T-cell (primary cell): Measurements from ENCODE around the gene TSGA10IP. TPM values are rescaled to one million over a fixed set of nuclear protein-coding genes. Genes with fewer than 3 reads are reported as not detected.
A peak's percentile ranks its signal among the peaks of the same experiment; 100 is the strongest.

Experiments used
- ATAC-seq, 4 experiments: fragments of 200-7000 bp in 3 of 4; fragments of 150-1000 bp in 1 of 4; cut with Tn5 transposase; replicated peaks in 1 of 4; 1 replicate in 3 of 4; 2 replicates in 1 of 4; pipeline ENCODE4 v1.10.0; 2021; ENCODE audit warnings: moderate library complexity in 3 of 4, mild to moderate bottlenecking in 2 of 4, moderate number of reproducible peaks in 1 of 4
- CTCF ChIA-PET, 2 donors: fragments of 300-600 bp; sonication (Branson Sonifier 250); formaldehyde crosslinking; loops; one replicate each; lab custom pipeline; 2022; ENCODE audit warnings: antibody characterized with exemption in 2 of 2; lab: Charles Lee
- POLR2A ChIA-PET, 2 donors: fragments of 300-600 bp; sonication (Branson Sonifier 250); formaldehyde crosslinking; loops; one replicate each; lab custom pipeline; 2022; ENCODE audit warnings: antibody characterized with exemption in 2 of 2; lab: Charles Lee
- DNase-seq, 35 experiments: peaks; one replicate each; pipeline versions ENCODE4 v3.0.0 to v3.0.0-alpha.2; 2013 to 2023
- H3K27ac ChIP-seq: one replicate; pipeline ENCODE4 v1.5.1; 2013; ENCODE audit warnings: low read length
- H3K27me3 ChIP-seq, 2 experiments: replicated peaks in 1 of 2; 1 replicate in 1 of 2; 2 replicates in 1 of 2; pipeline versions ENCODE4 v1.6.1 to v1.7.0; 2013; ENCODE audit warnings: low read length in 1 of 2, mixed read lengths in 1 of 2; ENCODE audit not compliant: control insufficient read depth in 2 of 2, insufficient read depth in 2 of 2; ENCODE audit errors: extremely low read depth in 1 of 2
- H3K36me3 ChIP-seq, 2 donors: 1 replicate in 1 of 2; 2 replicates in 1 of 2; pipeline versions ENCODE4 v1.6.1 to v1.7.0; 2013; ENCODE audit warnings: low read length in 1 of 2; ENCODE audit not compliant: control insufficient read depth in 2 of 2, insufficient read depth in 1 of 2; ENCODE audit errors: extremely low read depth in 1 of 2
- H3K4me1 ChIP-seq, 2 experiments: 1 replicate in 1 of 2; 2 replicates in 1 of 2; pipeline versions ENCODE4 v1.6.1 to v1.7.0; 2013; ENCODE audit warnings: low read length in 2 of 2, mixed read lengths in 1 of 2; ENCODE audit not compliant: insufficient read depth in 2 of 2, control insufficient read depth in 1 of 2; ENCODE audit errors: extremely low read depth in 1 of 2
- H3K4me3 ChIP-seq, 2 donors: 1 replicate in 1 of 2; 2 replicates in 1 of 2; pipeline versions ENCODE4 v1.5.1 to v1.7.0; 2013; ENCODE audit warnings: mild to moderate bottlenecking in 2 of 2, low read length in 1 of 2, moderate library complexity in 1 of 2; ENCODE audit not compliant: control insufficient read depth in 1 of 2; ENCODE audit errors: extremely low read depth in 1 of 2
- H3K9me3 ChIP-seq: 2 replicates; pipeline ENCODE4 v1.7.0; 2013
- H3K27ac Mint-ChIP-seq, 2 donors: one replicate each; pipeline ENCODE4 v1.8.0; 2020 to 2021; ENCODE audit warnings: mild to moderate bottlenecking in 2 of 2, mixed read lengths in 2 of 2
- H3K27me3 Mint-ChIP-seq, 2 donors: one replicate each; pipeline ENCODE4 v1.8.0; 2021 to 2022; ENCODE audit warnings: mixed read lengths in 2 of 2
- H3K36me3 Mint-ChIP-seq: one replicate; pipeline ENCODE4 v1.8.0; 2021; ENCODE audit warnings: mixed read lengths
- H3K4me1 Mint-ChIP-seq, 3 donors: one replicate each; pipeline ENCODE4 v1.8.0; 2020 to 2022; ENCODE audit warnings: mixed read lengths in 3 of 3, mild to moderate bottlenecking in 1 of 3
- H3K4me3 Mint-ChIP-seq, 3 donors: one replicate each; pipeline ENCODE4 v1.8.0; 2020 to 2022; ENCODE audit warnings: mild to moderate bottlenecking in 3 of 3, mixed read lengths in 3 of 3, moderate library complexity in 3 of 3
- H3K9me3 Mint-ChIP-seq, 3 donors: one replicate each; pipeline ENCODE4 v1.8.0; 2020 to 2022; ENCODE audit warnings: mixed read lengths in 3 of 3
- WGBS: methylation state at CpG from one replicate; pipeline ENCODE4 v1.1.5; 2013; ENCODE audit warnings: missing lambda C conversion rate; ENCODE audit not compliant: insufficient coverage; 5-methylcytosine and 5-hydroxymethylcytosine counted together
- total RNA-seq, 35 experiments: library from RNA in 6 of 35; stranded (reverse) in 6 of 35; fragments of 120-200 nt in 1 of 35; gene quantifications; one replicate each; pipeline versions ENCODE4 v1.2.1 to v1.2.4 and lab custom pipeline; 2013 to 2026

The TSGA10IP gene
- total RNA-seq, 5 donors from 2014 or later (not counting 1 experiment from before 2014, with no cell fraction given): not detected

DNA sequence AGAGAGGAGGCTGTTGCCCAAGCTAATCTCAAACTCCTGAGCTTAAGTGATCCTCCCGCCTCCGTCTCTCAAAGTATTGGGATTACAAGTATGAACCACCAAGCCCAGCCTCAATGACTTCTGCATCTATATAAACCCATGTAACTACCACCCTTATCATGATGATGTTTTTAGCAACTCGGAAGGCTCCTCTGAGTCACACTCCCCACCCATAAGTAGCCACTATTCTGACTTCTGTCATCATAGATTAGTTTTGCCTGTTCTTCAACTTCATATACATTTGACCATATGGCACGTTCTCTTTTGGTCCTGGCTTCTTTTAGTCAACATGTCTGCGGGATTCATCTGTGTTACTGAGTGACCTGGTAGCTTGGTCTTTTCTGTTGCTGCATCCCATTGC is 38.7 kb upstream of the TSGA10IP start:
- Histone ChIP-seq H3K4me3 (no peak overlapping the region), H3K27ac (no peak overlapping the region), H3K27me3 (peaks cover 0 to 41% of the 10 kb centered on the region in 2 experiments), H3K36me3 (no peaks in the 10 kb centered on the region), H3K9me3 (no peaks in the 10 kb centered on the region), H3K4me1 (peaks cover 0 to 9% of the 10 kb centered on the region in 2 experiments)
- POLR2A ChIA-PET: interaction anchor here in 1 of 2 donors (0.5 kb wide), 1 partner anchor 311 kb away, joined by 3 read pairs; the partner anchor contains the start of gene KCNK7
- CTCF ChIA-PET: interaction anchor here (0.5 to 1.5 kb wide), 2 partner anchors 16 to 101 kb away, joined by 3 to 4 read pairs; partner anchors contain the start of gene CCDC85B (in 1 of the 2)
- Mint-ChIP-seq H3K4me1 (peaks cover 0 to 10% (median 6%) of the 10 kb centered on the region in 3 donors), H3K27ac (no peak overlapping the region), H3K27me3 (peaks cover 1 to 4% of the 10 kb centered on the region in 2 donors), H3K36me3 (no peaks in the 10 kb centered on the region), H3K9me3 (no peaks in the 10 kb centered on the region), H3K4me3 (no peak overlapping the region)
- 63% methylated on average over 1 of the region's 5 CpGs for WGBS
- DNase-seq (no peak), ATAC-seq (no peak)

DNA sequence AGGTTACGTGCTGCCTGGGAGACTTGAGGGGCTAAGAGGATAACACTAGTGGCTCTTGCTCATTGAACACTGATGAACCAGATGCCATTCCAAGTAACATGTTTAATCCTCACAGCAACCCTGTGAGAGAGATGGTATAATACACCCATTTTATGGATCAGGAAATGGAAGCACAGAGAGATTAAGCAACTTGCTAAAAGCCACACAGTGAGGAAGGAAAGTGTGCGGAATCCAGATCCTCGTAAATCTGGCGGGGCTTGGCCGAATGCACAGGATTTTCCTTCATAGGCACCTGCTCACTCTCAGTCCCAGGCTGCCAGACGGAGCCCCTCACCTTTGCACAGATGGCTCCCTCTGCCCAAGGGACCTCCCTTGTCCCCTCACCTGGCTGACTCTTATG is 37.4 kb upstream of the TSGA10IP start:
- WGBS: 89% methylated on average over 5 of the region's 6 CpGs
- POLR2A ChIA-PET: no interaction called here

GRCh38 chr11:65911682-65912568 is 33.4 kb upstream of the TSGA10IP start:
- peaks cover 5% of the 10 kb centered on the region for H3K36me3 Mint-ChIP-seq
- Histone ChIP-seq H3K27me3 (peaks cover 0 to 31% of the 10 kb centered on the region in 2 experiments), H3K36me3 (peaks cover 0 to 3% of the 10 kb centered on the region in 2 donors), H3K4me3 (no peak overlapping the region), H3K4me1 (peaks cover 3 to 28% of the 10 kb centered on the region in 2 experiments), H3K9me3 (no peaks in the 10 kb centered on the region), H3K27ac (no peak overlapping the region)
- WGBS: 61% methylated on average over 10 of the region's 14 CpGs
- DNase-seq: no peak
- H3K27ac Mint-ChIP-seq: no peak overlapping the region
- H3K4me3 Mint-ChIP-seq: no peak overlapping the region
- H3K9me3 Mint-ChIP-seq: no peaks in the 10 kb centered on the region
- CTCF ChIA-PET: no interaction called here
- no peak for ATAC-seq
- H3K4me1 Mint-ChIP-seq: peaks cover 20 to 28% (median 26%) of the 10 kb centered on the region in 3 donors
- H3K27me3 Mint-ChIP-seq: peaks cover under 1 to 4% of the 10 kb centered on the region in 2 donors
- POLR2A ChIA-PET: no interaction called here

More for the DNA sequence above, 37.4 kb upstream of the TSGA10IP start:
- CTCF ChIA-PET: no interaction called here
- Histone ChIP-seq H3K4me1 (peaks cover 0 to 8% of the 10 kb centered on the region in 2 experiments), H3K36me3 (no peaks in the 10 kb centered on the region), H3K4me3 (no peak overlapping the region), H3K27me3 (peaks cover 0 to 42% of the 10 kb centered on the region in 2 experiments), H3K27ac (no peak overlapping the region), H3K9me3 (no peaks in the 10 kb centered on the region)
- Mint-ChIP-seq H3K36me3 (no peaks in the 10 kb centered on the region), H3K27ac (no peak overlapping the region), H3K9me3 (no peaks in the 10 kb centered on the region), H3K27me3 (peaks cover 1 to 4% of the 10 kb centered on the region in 2 donors), H3K4me3 (no peak overlapping the region), H3K4me1 (peaks cover 0 to 7% (median 6%) of the 10 kb centered on the region in 3 donors)
- DNase-seq: no peak
- ATAC-seq: no peak

DNA sequence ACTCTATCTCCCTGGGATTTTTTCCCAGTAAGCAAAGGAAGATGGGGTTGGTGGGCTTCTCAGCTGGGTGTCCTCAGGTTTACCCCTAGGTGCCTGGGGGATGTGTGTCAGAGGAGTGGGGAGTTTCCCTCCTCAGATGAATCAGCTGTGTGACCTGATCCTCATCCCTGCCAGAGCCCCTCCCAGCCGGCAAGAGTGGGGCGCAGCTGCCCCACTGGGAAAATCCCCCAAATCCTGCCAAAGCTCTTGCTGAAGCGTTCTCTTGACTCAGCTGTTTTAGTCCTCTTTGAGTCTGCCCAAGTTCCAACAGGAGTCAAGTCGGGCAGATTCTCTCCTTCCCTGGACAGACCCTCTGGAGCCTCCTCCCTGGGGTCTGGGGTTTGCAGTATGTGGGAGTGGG is 32.4 kb upstream of the TSGA10IP start:
- ChIA-PET CTCF (no interaction called here), POLR2A (no interaction called here)
- H3K4me3 ChIP-seq: no peak overlapping the region
- peaks cover 0 to 11% of the 10 kb centered on the region in 2 donors for H3K36me3 ChIP-seq
- peaks cover 7% of the 10 kb centered on the region for H3K36me3 Mint-ChIP-seq
- peaks cover 12 to 37% of the 10 kb centered on the region in 2 experiments for H3K4me1 ChIP-seq
- H3K27ac Mint-ChIP-seq: no peak overlapping the region
- H3K27me3 Mint-ChIP-seq: peaks cover 0 to 4% of the 10 kb centered on the region in 2 donors
- peaks cover 24 to 33% (median 32%) of the 10 kb centered on the region in 3 donors for H3K4me1 Mint-ChIP-seq
- peaks cover 0 to 24% of the 10 kb centered on the region in 2 experiments for H3K27me3 ChIP-seq
- 72% methylated on average over 3 of the region's 4 CpGs for WGBS
- no peak overlapping the region for H3K4me3 Mint-ChIP-seq
- H3K27ac ChIP-seq: no peak overlapping the region
- H3K9me3 Mint-ChIP-seq: no peaks in the 10 kb centered on the region
- DNase-seq (no peak), ATAC-seq (no peak)
- no peaks in the 10 kb centered on the region for H3K9me3 ChIP-seq

DNA sequence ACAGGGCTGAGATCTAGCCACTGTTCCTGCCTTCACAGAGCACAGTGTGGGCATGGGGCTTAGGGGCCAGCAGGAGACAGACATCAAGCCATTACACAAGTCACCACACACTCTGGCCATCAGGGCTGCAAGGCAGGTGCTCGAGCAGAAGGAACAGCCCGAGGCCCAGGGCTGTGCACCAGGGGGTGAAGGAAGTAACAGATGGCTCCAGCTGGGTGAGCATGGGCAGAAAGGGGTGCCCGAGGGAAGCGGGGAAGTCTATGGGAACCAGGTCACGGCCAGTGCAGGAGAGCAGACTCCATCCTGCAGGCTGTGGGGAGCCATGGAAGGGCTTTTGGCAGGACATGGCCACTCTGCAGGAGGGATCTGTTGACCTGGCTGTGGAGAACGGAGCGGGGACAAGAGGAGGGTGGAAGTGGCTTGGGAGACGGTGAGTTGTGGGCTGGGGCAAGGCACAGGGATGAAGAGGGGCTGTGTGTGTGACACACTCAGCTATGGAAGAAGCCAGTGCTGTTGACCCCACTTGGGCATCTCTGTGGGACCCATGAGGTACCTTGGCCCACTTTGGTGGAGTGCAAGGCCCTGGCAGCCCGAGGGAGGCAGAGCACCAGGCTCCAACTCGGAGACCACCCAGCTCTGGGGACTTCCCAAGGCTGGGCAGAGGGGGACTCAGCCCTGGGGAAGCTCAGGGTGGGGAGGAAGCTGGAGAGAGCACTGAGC is 30.0 kb upstream of the TSGA10IP start:
- H3K27me3 ChIP-seq: peaks cover 0 to 17% of the 10 kb centered on the region in 2 experiments
- no peaks in the 10 kb centered on the region for H3K9me3 Mint-ChIP-seq
- POLR2A ChIA-PET: no interaction called here
- 87% methylated on average over 9 of the region's 10 CpGs for WGBS
- peak overlapping the region in 1 of 2 donors; percentile 2 for H3K27ac Mint-ChIP-seq
- peaks cover 18 to 44% of the 10 kb centered on the region in 2 experiments for H3K4me1 ChIP-seq
- H3K4me1 Mint-ChIP-seq: peaks cover 29 to 36% (median 29%) of the 10 kb centered on the region in 3 donors
- no peak overlapping the region for H3K4me3 ChIP-seq
- ATAC-seq (no peak), DNase-seq (no peak)
- no peaks in the 10 kb centered on the region for H3K9me3 ChIP-seq
- H3K4me3 Mint-ChIP-seq: no peak overlapping the region
- peaks cover 0 to 12% of the 10 kb centered on the region in 2 donors for H3K36me3 ChIP-seq
- H3K27me3 Mint-ChIP-seq: no peaks in the 10 kb centered on the region
- peaks cover 7% of the 10 kb centered on the region for H3K36me3 Mint-ChIP-seq
- CTCF ChIA-PET: interaction anchor here in 1 of 2 donors (0.7 kb wide), 2 partner anchors 14 to 48 kb away, joined by 3 to 4 read pairs; no protein-coding TSS in a partner anchor
- H3K27ac ChIP-seq: no peak overlapping the region

- WGBS: 80% methylated on average over 9 of the region's 13 CpGs
- Histone ChIP-seq H3K36me3 (peaks cover 0 to 15% of the 10 kb centered on the region in 2 donors), H3K4me1 (peaks cover 24 to 50% of the 10 kb centered on the region in 2 experiments), H3K27ac (no peak overlapping the region), H3K27me3 (peaks cover 0 to 12% of the 10 kb centered on the region in 2 experiments), H3K9me3 (no peaks in the 10 kb centered on the region), H3K4me3 (no peak overlapping the region)
- ATAC-seq (no peak), DNase-seq (no peak)
- ChIA-PET CTCF (no interaction called here), POLR2A (no interaction called here)
- Mint-ChIP-seq H3K9me3 (no peaks in the 10 kb centered on the region), H3K4me1 (peaks cover 31 to 42% (median 33%) of the 10 kb centered on the region in 3 donors), H3K36me3 (peaks cover 7% of the 10 kb centered on the region), H3K4me3 (no peak overlapping the region), H3K27me3 (no peaks in the 10 kb centered on the region), H3K27ac (peak overlapping the region in 1 of 2 donors; percentile 64)
Measured at GRCh38 chr11:65915821-65916251, 29.4 kb upstream of the TSGA10IP start.
